Fibroblast of skin of back (primary cell): ENCODE measurements around the gene SHROOM4. TPM values are rescaled to one million over a fixed set of nuclear protein-coding genes. Genes with fewer than 3 reads are reported as not detected.

Experiments used
- DNase-seq: peaks from one replicate; pipeline ENCODE4 v3.0.0-alpha.2; 2013
- polyA plus RNA-seq, 2 experiments: library from polyadenylated mRNA; unstranded; fragments of 120-200 nt; gene quantifications; one replicate each; pipeline ENCODE4 v1.2.1, GENCODE V29; 2013; ENCODE audit not compliant: insufficient read length in 2 of 2

SHROOM4 gene, protein sequence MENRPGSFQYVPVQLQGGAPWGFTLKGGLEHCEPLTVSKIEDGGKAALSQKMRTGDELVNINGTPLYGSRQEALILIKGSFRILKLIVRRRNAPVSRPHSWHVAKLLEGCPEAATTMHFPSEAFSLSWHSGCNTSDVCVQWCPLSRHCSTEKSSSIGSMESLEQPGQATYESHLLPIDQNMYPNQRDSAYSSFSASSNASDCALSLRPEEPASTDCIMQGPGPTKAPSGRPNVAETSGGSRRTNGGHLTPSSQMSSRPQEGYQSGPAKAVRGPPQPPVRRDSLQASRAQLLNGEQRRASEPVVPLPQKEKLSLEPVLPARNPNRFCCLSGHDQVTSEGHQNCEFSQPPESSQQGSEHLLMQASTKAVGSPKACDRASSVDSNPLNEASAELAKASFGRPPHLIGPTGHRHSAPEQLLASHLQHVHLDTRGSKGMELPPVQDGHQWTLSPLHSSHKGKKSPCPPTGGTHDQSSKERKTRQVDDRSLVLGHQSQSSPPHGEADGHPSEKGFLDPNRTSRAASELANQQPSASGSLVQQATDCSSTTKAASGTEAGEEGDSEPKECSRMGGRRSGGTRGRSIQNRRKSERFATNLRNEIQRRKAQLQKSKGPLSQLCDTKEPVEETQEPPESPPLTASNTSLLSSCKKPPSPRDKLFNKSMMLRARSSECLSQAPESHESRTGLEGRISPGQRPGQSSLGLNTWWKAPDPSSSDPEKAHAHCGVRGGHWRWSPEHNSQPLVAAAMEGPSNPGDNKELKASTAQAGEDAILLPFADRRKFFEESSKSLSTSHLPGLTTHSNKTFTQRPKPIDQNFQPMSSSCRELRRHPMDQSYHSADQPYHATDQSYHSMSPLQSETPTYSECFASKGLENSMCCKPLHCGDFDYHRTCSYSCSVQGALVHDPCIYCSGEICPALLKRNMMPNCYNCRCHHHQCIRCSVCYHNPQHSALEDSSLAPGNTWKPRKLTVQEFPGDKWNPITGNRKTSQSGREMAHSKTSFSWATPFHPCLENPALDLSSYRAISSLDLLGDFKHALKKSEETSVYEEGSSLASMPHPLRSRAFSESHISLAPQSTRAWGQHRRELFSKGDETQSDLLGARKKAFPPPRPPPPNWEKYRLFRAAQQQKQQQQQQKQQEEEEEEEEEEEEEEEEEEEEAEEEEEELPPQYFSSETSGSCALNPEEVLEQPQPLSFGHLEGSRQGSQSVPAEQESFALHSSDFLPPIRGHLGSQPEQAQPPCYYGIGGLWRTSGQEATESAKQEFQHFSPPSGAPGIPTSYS (N-terminal part only)
- polyA plus RNA-seq (2013, experiment 1 of 2; ENCODE audit: insufficient read length) = 1.3 TPM
- polyA plus RNA-seq (2013, experiment 2 of 2; ENCODE audit: insufficient read length) = 2.0 TPM

DNA sequence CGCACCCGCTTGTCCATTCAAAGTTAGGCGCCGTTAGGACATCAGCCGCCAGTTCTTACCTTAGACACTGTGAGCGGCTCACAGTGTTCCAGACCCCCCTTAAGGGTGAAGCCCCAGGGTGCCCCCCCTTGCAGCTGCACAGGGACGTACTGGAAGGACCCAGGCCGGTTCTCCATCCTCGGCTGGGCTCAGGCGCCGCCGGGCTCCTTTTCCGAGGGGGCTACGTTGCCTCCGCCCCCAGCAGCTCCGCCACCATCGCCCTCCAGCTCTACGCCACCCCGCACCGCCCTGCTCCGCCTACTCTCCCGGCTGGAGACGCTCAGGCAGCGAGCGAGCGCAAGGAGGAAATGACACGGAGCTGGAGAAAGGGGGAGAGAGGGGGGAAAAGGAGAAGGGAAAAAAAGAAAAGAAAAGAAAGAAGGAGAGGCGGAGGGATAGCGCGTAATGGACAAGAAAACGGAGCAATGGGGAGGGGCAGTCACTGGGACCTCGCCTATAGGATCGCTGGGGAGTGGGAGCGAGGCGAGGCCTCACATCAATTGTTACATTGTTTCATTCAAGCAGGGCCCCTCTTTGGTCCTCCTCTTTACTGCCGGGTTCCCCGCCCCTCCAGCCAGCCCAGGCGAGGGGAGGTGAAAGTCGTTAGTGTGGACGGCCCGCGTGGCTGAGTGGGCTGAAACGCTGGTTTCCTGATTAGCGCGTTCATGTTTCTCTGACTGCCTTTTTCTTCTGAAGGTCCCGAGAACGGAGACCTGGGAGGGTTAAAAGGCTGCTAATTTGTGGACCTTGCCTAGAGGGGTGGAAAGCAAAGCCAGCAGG is at the start of gene SHROOM4:
TSS of gene SHROOM4 (minus strand) at position 352 of the 819 bp plus-strand sequence. CDS start at position 176, 176 bp downstream.
- DNase-seq = peak; percentile 77

DNA sequence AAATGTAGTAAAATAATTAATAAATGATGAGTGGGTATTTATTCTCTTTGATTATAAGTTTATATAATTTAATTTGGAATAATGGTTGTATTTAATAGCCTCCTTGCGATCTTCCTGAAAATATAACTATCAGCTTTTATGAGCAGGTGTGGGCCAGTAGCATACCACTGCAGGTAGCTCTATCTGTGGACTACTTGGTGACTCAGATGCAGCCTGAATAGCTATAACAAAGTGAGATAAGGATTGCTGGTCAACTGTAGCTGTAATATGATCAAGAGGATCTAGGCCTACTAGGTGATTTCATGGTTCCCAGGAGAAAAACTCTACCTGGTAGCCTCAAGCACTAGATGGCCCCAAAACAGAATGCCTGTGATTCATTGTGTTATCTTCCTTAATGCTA is 49.5 kb upstream of the SHROOM4 start:
- DNase-seq = no peak

DNA sequence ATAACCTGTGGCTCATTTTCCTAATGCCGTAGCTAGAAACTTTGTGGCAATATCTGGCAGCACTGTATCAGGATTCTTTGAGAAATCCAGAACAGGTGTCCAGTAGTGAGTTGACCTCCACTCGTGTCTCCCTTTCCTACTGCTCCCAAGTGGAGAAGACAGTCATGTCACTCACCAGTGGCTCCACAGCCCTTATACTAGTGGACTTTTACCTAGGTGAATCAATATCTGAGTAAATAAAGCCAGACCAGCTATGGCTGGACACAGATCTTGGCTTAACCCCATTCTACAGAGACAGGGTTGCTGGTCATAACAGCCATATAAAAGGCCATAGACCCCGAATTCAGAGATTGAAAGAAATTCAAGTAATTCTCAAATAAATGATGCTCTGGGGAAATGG is 46.5 kb upstream of the SHROOM4 start:
- no peak for DNase-seq

DNA sequence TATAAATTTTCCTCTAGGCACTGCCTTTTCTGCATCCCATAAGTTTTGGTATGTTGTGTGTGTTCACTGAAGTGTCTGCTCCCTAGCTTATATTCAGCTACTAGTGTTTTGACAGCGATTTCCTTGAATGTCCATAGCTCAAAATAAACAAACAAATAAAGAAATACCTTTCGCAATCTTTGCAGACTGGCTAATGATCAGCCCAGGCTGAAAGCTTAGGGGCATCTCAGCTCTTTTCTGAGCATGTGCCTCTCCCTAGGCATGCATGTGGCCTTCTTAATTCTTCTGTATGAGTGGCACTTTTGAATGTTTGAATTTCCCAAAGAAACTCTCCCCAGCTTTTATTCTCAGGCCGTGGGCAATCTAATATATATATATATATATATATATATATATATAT is 44.6 kb upstream of the SHROOM4 start:
- DNase-seq = no peak

DNA sequence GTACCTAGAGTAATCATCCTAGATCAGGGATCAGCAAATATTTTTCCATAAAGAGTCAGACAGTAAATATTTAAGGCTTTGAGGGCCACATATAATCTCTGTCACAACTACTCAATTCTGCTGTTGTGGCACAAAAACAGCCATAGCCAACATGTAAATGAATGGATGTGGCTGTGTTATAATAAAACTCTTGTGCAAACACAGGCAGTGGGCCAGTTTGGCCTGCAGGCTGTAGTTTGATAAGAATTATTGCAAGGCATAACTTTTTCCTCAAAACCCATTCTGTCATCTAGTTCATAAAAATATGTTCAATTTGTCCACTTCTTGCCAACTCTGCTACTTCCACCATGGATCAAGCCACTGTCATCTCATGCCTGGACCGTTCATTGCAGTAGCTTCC is 39.4 kb upstream of the SHROOM4 start:
- no peak for DNase-seq

DNA sequence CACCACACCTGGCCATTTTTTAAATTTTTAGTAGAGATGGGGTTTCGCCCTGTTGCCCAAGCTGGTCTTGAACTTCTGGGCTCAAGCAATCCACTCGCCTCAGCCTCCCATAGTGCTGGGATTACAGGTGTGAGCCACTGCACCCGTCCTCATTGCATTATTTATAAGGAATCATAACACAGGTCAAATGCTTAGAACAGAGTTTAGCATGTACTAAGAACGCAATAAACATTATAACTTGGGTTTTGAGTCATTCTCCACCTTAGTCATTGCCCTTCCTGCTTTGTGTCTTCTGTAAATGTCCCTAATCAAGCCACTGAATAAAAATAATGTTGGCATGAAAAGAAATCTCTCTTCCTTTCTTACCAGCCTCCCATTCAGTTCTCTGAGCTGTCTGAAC is 38.5 kb upstream of the SHROOM4 start:
- no peak for DNase-seq

DNA sequence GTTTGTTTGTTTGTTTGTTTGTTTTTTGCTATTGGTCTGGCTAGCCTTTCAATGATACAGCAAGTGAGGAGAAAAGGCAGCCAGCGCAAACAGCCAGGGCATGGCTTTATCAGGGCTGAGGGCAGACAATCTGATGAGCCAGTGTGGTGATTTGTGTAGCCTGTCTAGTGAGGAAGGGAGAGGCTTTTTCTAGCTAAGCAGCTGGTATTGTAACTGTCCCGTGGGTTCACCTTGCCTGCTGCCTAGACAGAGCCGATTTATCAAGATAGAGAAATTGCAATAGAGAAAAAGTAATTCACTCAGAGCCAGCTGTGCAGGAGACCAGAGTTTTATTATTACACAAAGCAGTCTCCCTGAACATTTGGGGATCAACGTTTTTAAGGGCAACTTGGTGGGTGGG is 28.2 kb upstream of the SHROOM4 start:
- no peak for DNase-seq

DNA sequence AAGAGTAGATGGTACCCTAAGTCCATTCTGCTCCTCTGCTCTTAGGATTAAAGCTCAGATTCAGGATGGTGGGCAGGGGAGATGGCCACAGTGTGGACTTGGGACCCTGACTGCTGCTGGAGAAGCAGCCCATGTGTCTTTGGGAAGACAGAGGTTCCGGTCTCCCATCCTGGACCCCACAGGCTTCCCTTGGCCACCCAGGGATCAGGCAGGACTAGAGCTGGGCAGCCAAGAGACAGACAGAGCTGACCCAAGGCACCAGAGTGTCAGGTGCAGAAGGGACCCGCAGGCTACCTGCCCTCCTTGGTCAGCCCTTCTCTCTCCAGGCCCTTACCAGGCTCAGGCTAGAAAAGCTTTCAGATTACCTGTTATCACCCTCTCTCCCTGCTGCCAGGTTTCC is 25.7 kb upstream of the SHROOM4 start:
- DNase-seq = no peak

DNA sequence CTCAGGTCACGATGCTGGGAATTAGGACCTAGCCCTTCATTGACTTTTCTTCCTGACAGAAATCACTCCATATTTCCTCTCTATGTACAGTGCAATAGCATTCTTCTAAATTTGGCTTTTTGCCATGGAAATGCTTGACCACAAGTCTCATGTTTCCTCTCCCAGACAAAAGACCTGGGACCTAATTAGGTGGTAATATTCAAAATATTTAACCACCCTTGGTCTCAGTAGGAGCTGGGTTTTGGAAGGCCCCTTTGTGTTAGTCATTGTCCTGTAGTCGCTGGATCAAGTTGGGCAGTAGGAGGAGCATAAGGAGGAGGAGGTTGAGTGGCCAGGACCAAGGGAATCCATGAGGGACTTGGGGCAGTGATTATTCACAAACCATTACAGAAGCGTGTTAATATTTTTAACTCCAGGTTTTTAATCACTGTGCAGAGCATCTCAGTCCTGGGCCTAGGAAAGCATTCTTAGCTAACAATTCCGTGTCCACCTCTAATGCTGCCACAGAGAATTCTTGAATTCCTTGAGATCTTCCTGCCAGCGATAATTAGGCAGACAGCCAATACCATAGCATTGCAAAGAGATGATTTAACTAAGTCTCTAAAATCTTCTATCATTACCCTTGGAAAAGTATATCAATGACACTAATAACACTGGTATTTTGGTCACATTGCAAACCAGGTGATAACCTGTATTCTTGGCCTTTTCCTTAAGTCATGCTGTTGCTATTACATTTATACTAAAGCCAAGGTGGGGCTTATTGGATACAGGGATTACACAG is 25.0 kb upstream of the SHROOM4 start:
- peak; percentile 51 for DNase-seq

DNA sequence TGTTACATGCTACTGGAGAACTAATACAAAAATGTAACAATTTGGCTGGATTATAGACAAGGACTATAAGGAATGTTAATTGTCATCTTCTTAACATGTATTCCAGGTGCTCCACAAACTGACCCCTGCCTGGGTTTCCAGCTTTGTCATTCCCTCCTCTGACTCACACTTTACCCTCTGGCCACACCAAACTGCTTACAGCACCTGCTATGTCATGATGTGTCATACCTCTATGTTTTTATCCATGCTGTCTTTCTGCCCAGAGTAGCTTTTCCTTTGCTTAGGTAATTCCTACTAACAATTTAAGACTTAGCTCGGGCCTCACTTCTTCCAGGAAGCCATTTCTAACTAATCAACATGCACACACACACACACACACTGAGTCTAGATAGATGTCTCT is 14.0 kb upstream of the SHROOM4 start:
- no peak for DNase-seq

DNA sequence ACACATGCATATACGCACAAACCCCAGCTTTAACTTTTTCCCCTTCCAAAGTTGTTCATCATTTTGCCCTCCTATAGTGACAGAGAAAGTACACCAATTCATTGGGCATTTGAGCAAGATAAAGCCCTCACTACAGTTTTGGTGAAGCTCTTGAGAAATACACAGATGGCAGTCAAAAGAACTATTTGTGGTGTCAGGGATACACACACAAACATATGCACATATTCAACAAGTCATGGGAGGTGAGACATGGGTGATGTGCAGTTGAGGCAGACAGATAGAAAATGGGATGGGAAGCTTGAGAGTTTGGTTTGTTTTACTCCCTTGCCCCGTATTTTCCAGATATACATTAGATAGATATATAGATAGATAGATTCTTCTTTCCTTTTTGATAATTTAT is 11.8 kb upstream of the SHROOM4 start:
- no peak for DNase-seq

DNA sequence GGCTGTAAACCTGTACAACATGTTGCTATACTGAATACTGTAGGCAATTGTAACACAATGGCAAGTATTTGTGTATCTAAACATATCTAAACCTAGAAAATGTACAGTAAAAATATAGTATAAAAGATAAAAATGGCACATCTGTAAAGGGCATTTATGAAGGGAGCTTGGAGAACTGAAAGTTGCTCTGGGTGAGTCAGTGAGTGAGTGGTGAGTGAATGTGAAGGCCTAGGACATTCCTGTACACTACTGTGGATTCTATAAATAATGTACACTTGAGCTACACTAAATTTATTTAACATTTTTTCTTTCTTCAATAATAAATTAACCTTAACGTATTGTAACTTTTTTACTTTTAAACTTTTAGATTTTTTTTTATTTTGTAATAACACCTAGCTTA is 5.0 kb upstream of the SHROOM4 start:
- DNase-seq = peak; percentile 18

DNA sequence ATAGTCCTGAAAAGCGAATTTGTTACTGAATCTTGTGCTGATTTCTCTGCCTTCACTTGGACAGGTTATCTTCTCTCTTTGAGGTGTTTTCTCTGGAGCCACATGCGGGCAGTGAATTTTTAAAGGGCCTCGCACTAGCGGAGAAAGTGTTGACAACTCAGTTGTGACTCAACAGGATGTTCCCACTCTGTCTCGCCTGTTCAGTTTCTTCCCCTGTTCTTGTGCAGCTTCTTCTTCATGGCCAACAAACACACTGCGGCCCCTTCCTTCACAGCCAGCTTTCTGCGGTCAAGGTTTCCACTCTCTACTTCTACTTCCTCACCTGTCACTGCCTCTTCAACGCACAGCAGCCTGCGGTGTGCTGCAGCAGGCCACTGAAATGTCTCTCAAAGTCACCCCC is 1.1 kb upstream of the SHROOM4 start:
- peak; percentile 30 for DNase-seq

DNA sequence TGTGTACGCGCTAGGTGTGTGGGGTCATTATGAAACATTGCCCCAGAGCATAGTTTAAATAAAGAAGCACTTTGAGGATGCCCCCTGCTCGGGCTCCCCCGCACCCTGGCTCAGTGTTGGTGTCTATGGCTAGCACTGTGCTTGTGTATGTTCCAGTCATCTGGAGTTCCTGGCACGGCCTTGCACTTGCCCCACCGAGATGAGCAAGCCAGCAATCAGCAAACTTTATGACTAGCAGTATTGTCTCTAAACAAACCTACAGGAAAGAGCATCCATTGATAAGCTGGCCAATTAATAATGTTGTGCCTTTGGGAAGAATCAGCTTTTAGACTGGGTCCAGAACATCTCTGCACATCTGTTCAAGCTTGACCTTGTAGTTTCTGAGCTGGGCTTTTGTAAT is 707 bp upstream of the SHROOM4 start:
- DNase-seq = no peak

DNA sequence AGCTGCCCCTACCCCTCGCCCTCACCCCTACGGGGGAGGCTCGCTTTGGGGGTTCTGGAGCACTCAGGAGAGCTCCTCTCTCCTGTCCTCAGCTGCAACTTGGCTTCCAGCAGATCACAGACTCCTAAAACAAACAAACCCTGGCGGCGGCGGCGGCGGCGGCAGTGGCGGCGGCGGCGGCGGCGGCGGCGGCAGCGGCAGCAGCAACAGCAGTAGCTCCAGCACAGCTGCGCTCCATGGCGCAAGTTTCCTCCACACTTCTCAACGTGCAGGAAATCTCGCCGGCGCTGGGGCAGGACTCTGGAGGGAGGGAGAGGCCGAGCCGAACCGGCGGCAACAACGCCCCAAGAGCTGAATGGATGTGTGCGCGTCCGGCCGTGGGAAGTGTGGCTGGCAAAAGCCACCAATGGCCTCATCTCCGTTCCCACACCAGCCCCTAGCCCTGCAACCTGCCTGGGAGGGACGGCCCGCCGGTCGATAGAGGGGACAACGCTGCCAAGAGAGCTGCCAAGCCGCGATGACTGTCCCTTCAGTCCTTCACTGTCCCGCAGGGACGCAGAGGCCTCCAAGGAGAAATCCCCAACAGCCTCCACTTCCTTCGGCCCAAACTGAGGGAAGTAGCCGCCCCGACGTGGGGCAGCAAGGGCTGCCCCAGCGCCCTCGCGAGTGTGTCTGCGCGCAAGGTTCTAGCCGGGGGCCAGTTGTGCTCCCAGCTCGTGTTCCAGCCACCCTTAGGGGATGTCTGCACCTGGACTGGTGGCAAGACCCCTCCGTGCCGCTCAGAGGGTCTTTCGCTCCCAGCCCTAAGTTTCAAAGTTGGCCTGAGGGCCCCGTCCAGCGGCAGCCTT is 775 bp downstream of the SHROOM4 start:
- peak; percentile 49 for DNase-seq

DNA sequence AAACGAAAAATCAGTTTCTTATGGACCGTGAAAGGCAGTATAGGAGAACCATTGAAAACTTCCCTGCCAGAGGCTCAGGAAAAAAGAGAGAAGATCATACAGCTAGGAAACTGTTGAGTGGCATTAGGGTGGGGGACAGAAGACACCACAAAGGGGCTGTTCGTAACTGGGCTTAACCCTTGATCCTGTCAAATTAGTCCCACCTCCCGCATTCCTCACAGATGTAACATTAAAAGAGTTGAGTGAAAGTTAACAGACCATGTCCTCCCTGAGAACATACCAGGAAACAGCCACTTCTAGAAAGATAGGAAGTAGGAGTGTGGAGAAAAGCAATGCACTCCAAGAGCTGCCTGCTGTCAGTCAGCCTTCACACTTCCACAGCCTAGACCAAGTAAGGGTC is 8.7 kb downstream of the SHROOM4 start:
- no peak for DNase-seq

DNA sequence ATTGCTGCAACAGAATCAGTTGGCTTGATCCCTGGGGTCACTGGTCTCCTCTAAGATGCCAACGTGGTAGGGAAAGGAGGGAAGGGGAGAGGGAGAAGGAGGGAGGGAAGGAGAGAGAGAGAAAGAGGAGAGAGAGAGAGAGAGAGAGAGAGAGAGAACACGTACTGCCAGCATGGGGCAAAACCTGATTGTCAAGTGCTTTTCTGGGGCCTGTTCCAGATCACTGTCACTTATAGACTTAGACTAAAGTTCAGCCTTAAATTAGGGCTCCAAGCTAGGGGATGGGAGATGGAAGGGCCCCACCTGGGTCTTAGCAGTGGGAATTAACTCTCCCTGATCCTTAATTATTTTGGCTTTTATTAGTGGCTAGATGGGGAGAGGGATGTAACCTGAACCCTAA is 12.9 kb downstream of the SHROOM4 start:
- no peak for DNase-seq

DNA sequence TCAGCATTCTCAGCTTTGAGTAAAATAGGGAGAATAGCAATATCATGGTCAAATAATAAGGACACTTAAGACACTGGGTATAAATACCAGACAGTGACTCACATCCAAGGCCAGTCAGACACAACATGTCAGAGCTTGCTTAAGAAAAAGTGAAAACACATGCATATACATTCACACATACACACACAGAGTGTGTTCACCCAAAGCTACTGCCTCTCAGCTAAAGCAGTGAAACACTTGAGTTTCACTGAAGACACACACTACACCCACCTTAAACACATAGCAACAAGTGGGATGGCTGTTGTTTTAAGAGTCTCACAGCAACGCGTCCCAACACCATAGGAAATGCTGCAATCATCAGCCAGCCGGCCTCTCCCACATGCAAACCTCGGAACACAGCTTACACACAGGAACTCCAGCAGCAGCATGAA is 14.4 kb downstream of the SHROOM4 start:
- peak; percentile 75 for DNase-seq

DNA sequence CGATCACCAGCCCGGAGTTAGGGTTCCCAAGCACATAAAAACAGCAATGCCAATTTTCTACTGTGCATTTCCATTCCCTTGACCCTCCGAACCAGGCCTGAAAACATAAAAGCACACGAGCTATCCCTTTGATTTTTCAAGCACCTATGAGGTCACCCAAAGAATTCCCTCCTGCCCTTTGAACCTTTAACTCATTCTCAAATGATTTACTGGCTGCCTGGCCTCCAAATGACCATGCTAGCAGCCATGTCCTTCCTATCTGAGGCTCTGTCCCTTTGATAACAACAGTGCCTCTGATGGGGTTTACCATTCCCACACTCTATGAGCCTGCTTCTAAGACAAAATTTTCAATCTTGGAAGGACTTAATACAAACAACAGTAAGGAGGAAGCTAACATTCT is 15.2 kb downstream of the SHROOM4 start:
- DNase-seq = no peak

DNA sequence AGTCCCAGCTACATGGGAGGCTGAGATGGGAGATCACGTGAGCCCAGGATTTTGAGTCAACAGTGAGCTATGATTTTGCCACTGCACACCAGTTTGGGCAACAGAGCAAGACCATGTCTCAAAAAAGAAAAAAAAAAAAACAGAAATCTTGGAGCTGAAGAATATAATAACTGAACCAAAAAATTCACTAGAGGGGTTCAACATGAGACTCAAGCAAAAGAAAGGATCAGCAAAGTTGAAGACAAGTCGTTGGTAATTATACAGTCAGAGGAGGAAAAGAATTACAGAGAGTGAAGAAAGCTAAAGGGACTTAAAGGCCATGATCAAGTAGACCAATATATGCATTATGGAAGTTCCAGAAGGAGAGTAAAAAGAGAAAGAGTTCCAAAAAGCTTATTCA is 26.9 kb downstream of the SHROOM4 start:
- no peak for DNase-seq
